HepG2 (cell line): Measurements from ENCODE around the gene CAPN11. TPM values are rescaled to one million over a fixed set of nuclear protein-coding genes. Genes with fewer than 3 reads are reported as not detected.

Source experiments
- ATAC-seq: fragments of 200-7000 bp; cut with Tn5 transposase; 3 replicates; pipeline ENCODE4 v1.9.1; 2020; ENCODE audit warnings: mild to moderate bottlenecking, moderate library complexity
- BruUV-seq: library from RNA; stranded (reverse); fragments of 400-500 nt; replicated peaks from 2 replicates; lab custom pipeline; 2021; lab: Mats Ljungman, UMichigan
- CTCF ChIA-PET: fragments of 300-600 bp; formaldehyde crosslinking; extraction: SDS; loops from one replicate; lab custom pipeline; 2021; ENCODE audit warnings: low total read pairs, inconsistent platforms, low intra/inter-chr PET ratio; lab: Yijun Ruan, JAX
- POLR2A ChIA-PET: fragments of 350-600 bp; sonication (Branson Sonifier 250); formaldehyde crosslinking; loops from one replicate; lab custom pipeline; 2020; ENCODE audit warnings: antibody characterized with exemption, inconsistent platforms; lab: Yijun Ruan, JAX
- DNase-seq: peaks from one replicate; pipeline ENCODE4 v3.0.0-alpha.2; 2015; ENCODE audit warnings: low spot score
- FAIRE-seq: peaks from 3 replicates; lab custom pipeline; 2011; peaks lifted over from hg19 to GRCh38; lab: Jason Lieb, UNC
- H2AFZ ChIP-seq: one replicate; pipeline ENCODE4 v1.6.1; 2011; ENCODE audit warnings: low read length, inconsistent platforms
- H3K27ac ChIP-seq: fragments of 300-600 bp; 3 replicates; pipeline ENCODE4 v1.8.0; 2011; ENCODE audit warnings: mixed run types, mild to moderate bottlenecking, mixed read lengths, low read length, inconsistent platforms; ENCODE audit not compliant: insufficient read depth; ENCODE audit errors: extremely low read length
- H3K27me3 ChIP-seq, 2 experiments: fragments of 200-600 bp in 1 of 2; 2 replicates in 1 of 2; 3 replicates in 1 of 2; pipeline versions ENCODE4 v1.6.0 to v1.8.0; 2011; ENCODE audit warnings: low read length in 2 of 2, mild to moderate bottlenecking in 2 of 2, moderate library complexity in 2 of 2, inconsistent platforms in 1 of 2; ENCODE audit not compliant: insufficient read depth in 2 of 2, control insufficient read depth in 1 of 2
- H3K36me3 ChIP-seq, 2 experiments: fragments of 200-600 bp in 1 of 2; replicated peaks in 1 of 2; 2 replicates in 1 of 2; 3 replicates in 1 of 2; pipeline versions ENCODE4 v1.5.1 to v1.8.0; 2011; ENCODE audit warnings: low read length in 2 of 2, inconsistent platforms in 1 of 2; ENCODE audit not compliant: insufficient read depth in 2 of 2, control insufficient read depth in 1 of 2
- H3K4me1 ChIP-seq: 2 replicates; pipeline ENCODE4 v1.5.1; 2012; ENCODE audit warnings: low read length, inconsistent platforms; ENCODE audit not compliant: insufficient read depth
- H3K4me2 ChIP-seq: 2 replicates; pipeline ENCODE4 v1.6.0; 2011; ENCODE audit warnings: low read depth, low read length, inconsistent platforms
- H3K4me3 ChIP-seq, 3 experiments: fragments of 200-600 bp in 1 of 3; sonication (generic), shearing (Covaris generic) in 1 of 3; replicated peaks in 1 of 3; 2 replicates each; pipeline ENCODE4 v1.5.1; 2011 to 2016; ENCODE audit warnings: low read length in 3 of 3, inconsistent platforms in 2 of 3, low read depth in 2 of 3, mild to moderate bottlenecking in 2 of 3, control low read depth in 1 of 3, mixed read lengths in 1 of 3; ENCODE audit not compliant: insufficient read depth in 1 of 3
- H3K79me2 ChIP-seq: one replicate; pipeline ENCODE4 v1.6.1; 2011; ENCODE audit warnings: low read length, inconsistent platforms; ENCODE audit not compliant: insufficient read depth
- H3K9ac ChIP-seq: 2 replicates; pipeline ENCODE4 v1.6.0; 2011; ENCODE audit warnings: mild to moderate bottlenecking, low read depth, low read length, inconsistent platforms; ENCODE audit not compliant: insufficient read depth
- H3K9me3 ChIP-seq: 2 replicates; pipeline ENCODE4 v1.5.1; 2012; ENCODE audit warnings: mild to moderate bottlenecking, low read length
- H4K20me1 ChIP-seq: 2 replicates; pipeline ENCODE4 v1.6.0; 2011; ENCODE audit warnings: inconsistent platforms, mild to moderate bottlenecking, low read length, moderate library complexity; ENCODE audit not compliant: insufficient read depth
- ELF1 ChIP-seq: sonication (generic); formaldehyde crosslinking; IDR thresholded peaks from 2 replicates; pipeline ENCODE4 v1.4.0; 2020; ENCODE audit warnings: missing genetic modification reagents
- GFI1 ChIP-seq: sonication (generic); formaldehyde crosslinking; IDR thresholded peaks from 2 replicates; pipeline ENCODE4 v1.5.0; 2020; ENCODE audit warnings: missing genetic modification reagents, mild to moderate bottlenecking, borderline replicate concordance
- KAT2B ChIP-seq: fragments of 150-350 bp; IDR thresholded peaks from 2 replicates; pipeline ENCODE4 v1.6.1; 2014; ENCODE audit warnings: low read depth, low read length, borderline replicate concordance
- NFRKB ChIP-seq: fragments of 450-650 bp; IDR thresholded peaks from 2 replicates; pipeline ENCODE4 v1.6.1; 2017
- PRMT3 ChIP-seq: sonication (generic); formaldehyde crosslinking; IDR thresholded peaks from 2 replicates; pipeline ENCODE4 v1.8.1; 2022; ENCODE audit warnings: low read depth, mild to moderate bottlenecking, moderate library complexity, missing genetic modification reagents, borderline replicate concordance
- PRPF4 ChIP-seq: fragments of 200-400 bp; formaldehyde crosslinking; IDR thresholded peaks from 2 replicates; pipeline ENCODE4 v1.6.1; 2016; ENCODE audit warnings: low read length, low read depth; ENCODE audit not compliant: poor library complexity, severe bottlenecking
- WGBS: methylation state at CpG from one replicate; pipeline ENCODE4 v1.1.6; 2017; ENCODE audit warnings: low lambda C conversion rate; 5-methylcytosine and 5-hydroxymethylcytosine counted together
- in situ Hi-C: cut with HindIII; loops from 2 replicates; pipeline ENCODE4 v1.10.0; 2017; ENCODE audit warnings: low pct_unique_long_range_greater_than_20kb; ENCODE audit not compliant: extremely low pct_ligation_motif_present
- intact Hi-C: fragments of 100-400 bp; cut with micrococcal nuclease; formaldehyde crosslinking; loops from one replicate; pipeline ENCODE4 v1.10.0; 2022; ENCODE audit not compliant: unreplicated experiment
- polyA plus RNA-seq, 8 experiments: library from polyadenylated mRNA; depleted of rRNA in 3 of 8; stranded (reverse) in 7 of 8; unstranded in 1 of 8; fragments of >200 nt; fragmentation: Illumina TruSeq in 4 of 8; extraction: Trizol in 4 of 8; gene quantifications; 2 replicates each; pipeline versions ENCODE4 v1.2.1 to v1.2.3, GENCODE V29; 2011 to 2016; ENCODE audit warnings: low read depth in 4 of 8, missing spikeins in 1 of 8, mixed read lengths in 1 of 8; ENCODE audit not compliant: insufficient read depth in 1 of 8
- total RNA-seq, 5 experiments: library from RNA; depleted of rRNA; stranded (reverse); fragments of >200 nt; fragmentation: Illumina TruSeq; extraction: Trizol; gene quantifications; 2 replicates each; pipeline ENCODE4 v1.2.3, GENCODE V29; 2016; ENCODE audit warnings: low read depth in 1 of 5
- TF ChIP-seq, protein P1 (sequence below): sonication (generic); formaldehyde crosslinking; conservative IDR thresholded peaks from 2 replicates; pipeline ENCODE4 v1.4.0; 2020; ENCODE audit warnings: mild to moderate bottlenecking, missing genetic modification reagents, moderate library complexity

CAPN11 gene
- total and polyA plus RNA-seq, 2 of the 13 experiments (the other 11 are each of a cell fraction or from before 2014, with no cell fraction given), result 0.07 to 0.11 TPM

DNA sequence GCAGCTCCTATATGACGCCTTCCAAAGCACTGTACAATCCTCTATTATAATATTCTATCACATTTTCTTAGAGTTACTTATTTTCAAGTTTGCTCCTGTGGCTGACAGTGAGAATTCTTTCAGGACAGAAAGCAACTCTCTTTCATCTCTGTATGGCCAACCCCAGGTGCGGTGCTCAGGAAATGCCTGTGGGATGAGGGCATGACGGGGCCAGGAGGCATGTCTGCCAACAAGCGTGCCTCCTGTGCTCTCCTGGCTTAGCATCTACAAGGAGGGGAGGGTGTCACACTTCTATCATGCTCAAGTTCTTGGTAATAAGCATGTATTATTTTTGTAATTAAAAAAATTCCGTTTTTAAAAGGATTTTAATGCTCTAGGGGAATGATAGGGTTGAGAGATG, 42.8 kb upstream of the CAPN11 start:
- no peaks in the 10 kb centered on the region for H3K9me3 ChIP-seq
- ChIA-PET POLR2A (interaction anchor here (0.6 kb wide), 1 partner anchor 21 kb away, joined by 3 read pairs; no protein-coding TSS in a partner anchor), CTCF (interaction anchor here (0.6 kb wide), 1 partner anchor 16 kb away, joined by 3 read pairs; no protein-coding TSS in a partner anchor)
- BruUV-seq, result no TSS peak
- H2AFZ ChIP-seq, result no peak overlapping the region
- in situ Hi-C loops (no loop called here), intact Hi-C loops (no loop called here)
- no peak overlapping the region for H3K4me2 ChIP-seq
- H3K4me3 ChIP-seq, result no peak overlapping the region
- H3K9ac ChIP-seq, result no peak overlapping the region
- WGBS, result 92% methylated on average over 5 of the region's 5 CpGs
- H4K20me1 ChIP-seq, result peaks cover 45% of the 10 kb centered on the region
- H3K4me1 ChIP-seq, result peaks cover 100% of the 10 kb centered on the region
- H3K79me2 ChIP-seq, result peaks cover 74% of the 10 kb centered on the region
- no peak for DNase-seq
- ATAC-seq, result no peak
- FAIRE-seq, result no peak
- peaks cover 15 to 50% of the 10 kb centered on the region in 2 experiments for H3K36me3 ChIP-seq
- no peaks in the 10 kb centered on the region for H3K27me3 ChIP-seq
- peak overlapping the region; percentile 26 for H3K27ac ChIP-seq
- TF ChIP-seq ELF1 (CRISPR knock-in tag), result no peak
- TF ChIP-seq NFRKB, result no peak
- TF ChIP-seq PRMT3 (CRISPR knock-in tag), result no peak
- TF ChIP-seq GFI1 (CRISPR knock-in tag), result no peak
- no peak for TF ChIP-seq PRPF4
- TF ChIP-seq, protein P1, sequence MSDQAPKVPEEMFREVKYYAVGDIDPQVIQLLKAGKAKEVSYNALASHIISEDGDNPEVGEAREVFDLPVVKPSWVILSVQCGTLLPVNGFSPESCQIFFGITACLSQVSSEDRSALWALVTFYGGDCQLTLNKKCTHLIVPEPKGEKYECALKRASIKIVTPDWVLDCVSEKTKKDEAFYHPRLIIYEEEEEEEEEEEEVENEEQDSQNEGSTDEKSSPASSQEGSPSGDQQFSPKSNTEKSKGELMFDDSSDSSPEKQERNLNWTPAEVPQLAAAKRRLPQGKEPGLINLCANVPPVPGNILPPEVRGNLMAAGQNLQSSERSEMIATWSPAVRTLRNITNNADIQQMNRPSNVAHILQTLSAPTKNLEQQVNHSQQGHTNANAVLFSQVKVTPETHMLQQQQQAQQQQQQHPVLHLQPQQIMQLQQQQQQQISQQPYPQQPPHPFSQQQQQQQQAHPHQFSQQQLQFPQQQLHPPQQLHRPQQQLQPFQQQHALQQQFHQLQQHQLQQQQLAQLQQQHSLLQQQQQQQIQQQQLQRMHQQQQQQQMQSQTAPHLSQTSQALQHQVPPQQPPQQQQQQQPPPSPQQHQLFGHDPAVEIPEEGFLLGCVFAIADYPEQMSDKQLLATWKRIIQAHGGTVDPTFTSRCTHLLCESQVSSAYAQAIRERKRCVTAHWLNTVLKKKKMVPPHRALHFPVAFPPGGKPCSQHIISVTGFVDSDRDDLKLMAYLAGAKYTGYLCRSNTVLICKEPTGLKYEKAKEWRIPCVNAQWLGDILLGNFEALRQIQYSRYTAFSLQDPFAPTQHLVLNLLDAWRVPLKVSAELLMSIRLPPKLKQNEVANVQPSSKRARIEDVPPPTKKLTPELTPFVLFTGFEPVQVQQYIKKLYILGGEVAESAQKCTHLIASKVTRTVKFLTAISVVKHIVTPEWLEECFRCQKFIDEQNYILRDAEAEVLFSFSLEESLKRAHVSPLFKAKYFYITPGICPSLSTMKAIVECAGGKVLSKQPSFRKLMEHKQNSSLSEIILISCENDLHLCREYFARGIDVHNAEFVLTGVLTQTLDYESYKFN (CRISPR knock-in tag), result no peak
- TF ChIP-seq KAT2B, result no peak
